DOHH2 (cell line): Measurements from ENCODE around the gene SYNDIG1.

Experiments
- H3F3A ChIP-seq: fragments of 200-600 bp; sonication (generic), shearing (Covaris generic); 2 replicates; pipeline ENCODE4 v1.6.0; 2016; ENCODE audit warnings: antibody characterized with exemption, mild to moderate bottlenecking; ENCODE audit not compliant: control insufficient read depth, insufficient read depth
- H3K27ac ChIP-seq: fragments of 200-600 bp; sonication (generic); 2 replicates; pipeline ENCODE4 v1.5.1; 2014; ENCODE audit warnings: low read depth, mild to moderate bottlenecking, low read length, moderate library complexity
- H3K27me3 ChIP-seq: fragments of 200-600 bp; sonication (generic); 2 replicates; pipeline ENCODE4 v1.6.1; 2014; ENCODE audit warnings: mild to moderate bottlenecking, low read length, mixed read lengths; ENCODE audit not compliant: control insufficient read depth
- H3K36me3 ChIP-seq: fragments of 200-600 bp; sonication (generic); 2 replicates; pipeline ENCODE4 v1.6.1; 2014; ENCODE audit warnings: mild to moderate bottlenecking, low read length, moderate library complexity, mixed read lengths; ENCODE audit not compliant: control insufficient read depth
- H3K4me1 ChIP-seq: fragments of 200-600 bp; sonication (generic); 2 replicates; pipeline ENCODE4 v1.6.1; 2014; ENCODE audit warnings: mild to moderate bottlenecking, low read length, mixed read lengths; ENCODE audit not compliant: control insufficient read depth
- H3K4me2 ChIP-seq: fragments of 200-600 bp; sonication (generic); 2 replicates; pipeline ENCODE4 v1.6.0; 2014; ENCODE audit warnings: mild to moderate bottlenecking, low read length, moderate library complexity
- H3K4me3 ChIP-seq: fragments of 200-600 bp; sonication (generic); 2 replicates; pipeline ENCODE4 v1.5.1; 2014; ENCODE audit warnings: mild to moderate bottlenecking, low read length, mixed read lengths
- H3K79me2 ChIP-seq: fragments of 200-600 bp; sonication (generic); 2 replicates; pipeline ENCODE4 v1.6.1; 2014; ENCODE audit warnings: mild to moderate bottlenecking, low read length, mixed read lengths; ENCODE audit not compliant: control insufficient read depth
- H3K9me2 ChIP-seq: fragments of 200-600 bp; sonication (generic); replicated peaks from 2 replicates; pipeline ENCODE4 v1.6.1; 2014; ENCODE audit warnings: mild to moderate bottlenecking, low read length, mixed read lengths; ENCODE audit not compliant: control insufficient read depth
- H3K9me3 ChIP-seq: fragments of 200-600 bp; sonication (generic); 2 replicates; pipeline ENCODE4 v1.6.1; 2014; ENCODE audit warnings: antibody characterized with exemption, low read length, mixed read lengths; ENCODE audit not compliant: control insufficient read depth, insufficient read depth
- H4K20me1 ChIP-seq: fragments of 200-600 bp; sonication (generic); 2 replicates; pipeline ENCODE4 v1.6.0; 2014; ENCODE audit warnings: low read depth, mild to moderate bottlenecking, antibody characterized with exemption, low read length, moderate library complexity; ENCODE audit not compliant: control insufficient read depth, insufficient read depth
- CTCF ChIP-seq: fragments of 200-600 bp; sonication (generic); IDR thresholded peaks from one replicate; pipeline ENCODE4 v1.5.1; 2014; ENCODE audit warnings: antibody characterized with exemption, mild to moderate bottlenecking, low read depth, low read length; ENCODE audit not compliant: poor library complexity, severe bottlenecking
- EZH2phosphoT487 ChIP-seq: fragments of 200-600 bp; sonication (generic); IDR thresholded peaks from 2 replicates; pipeline ENCODE4 v1.6.1; 2017; ENCODE audit warnings: borderline replicate concordance, mild to moderate bottlenecking, antibody characterized with exemption, low read length, moderate library complexity, mixed read lengths

Gene SYNDIG1

GRCh38 chr20:24521032-24521431, 51.6 kb downstream of the SYNDIG1 start:
- H3K79me2 ChIP-seq = no peaks in the 10 kb centered on the region
- no peaks in the 10 kb centered on the region for H4K20me1 ChIP-seq

GRCh38 chr20:24522452-24523330, 53.3 kb downstream of the SYNDIG1 start:
- no peak overlapping the region for H3K4me2 ChIP-seq
- H3K4me1 ChIP-seq = no peaks in the 10 kb centered on the region
- no peaks in the 10 kb centered on the region for H3K27me3 ChIP-seq
- no peaks in the 10 kb centered on the region for H3K79me2 ChIP-seq
- no peaks in the 10 kb centered on the region for H3K36me3 ChIP-seq
- no peaks in the 10 kb centered on the region for H3K9me2 ChIP-seq
- H3K9me3 ChIP-seq = no peaks in the 10 kb centered on the region
- TF ChIP-seq CTCF (no peak), EZH2phosphoT487 (no peak)
- no peak overlapping the region for H3K27ac ChIP-seq
- H4K20me1 ChIP-seq = no peaks in the 10 kb centered on the region
- H3F3A ChIP-seq = no peaks in the 10 kb centered on the region
- H3K4me3 ChIP-seq = no peak overlapping the region

More at GRCh38 chr20:24521032-24521431, 51.6 kb downstream of the SYNDIG1 start:
- Histone ChIP-seq H3K36me3 (no peaks in the 10 kb centered on the region), H3F3A (no peaks in the 10 kb centered on the region), H3K9me3 (no peaks in the 10 kb centered on the region), H3K4me1 (no peaks in the 10 kb centered on the region), H3K27me3 (no peaks in the 10 kb centered on the region), H3K27ac (no peak overlapping the region), H3K4me2 (no peak overlapping the region), H3K4me3 (no peak overlapping the region), H3K9me2 (no peaks in the 10 kb centered on the region)
- no peak for TF ChIP-seq CTCF

- no peaks in the 10 kb centered on the region for H3K79me2 ChIP-seq
- no peaks in the 10 kb centered on the region for H3K4me1 ChIP-seq
- H3F3A ChIP-seq = no peaks in the 10 kb centered on the region
- H3K36me3 ChIP-seq = no peaks in the 10 kb centered on the region
- H3K4me2 ChIP-seq = no peak overlapping the region
- no peak overlapping the region for H3K4me3 ChIP-seq
- no peaks in the 10 kb centered on the region for H4K20me1 ChIP-seq
- no peaks in the 10 kb centered on the region for H3K9me2 ChIP-seq
- TF ChIP-seq CTCF = no peak
- H3K27me3 ChIP-seq = no peaks in the 10 kb centered on the region
- H3K27ac ChIP-seq = no peak overlapping the region
- no peaks in the 10 kb centered on the region for H3K9me3 ChIP-seq
These were observed 54.2 kb downstream of the SYNDIG1 start for GRCh38 chr20:24523661-24524060.
